H9 (cell line): ENCODE results near the gene NTNG2. TPM values are rescaled to one million over a fixed set of nuclear protein-coding genes. Genes with fewer than 3 reads are reported as not detected.

ENCODE experiments used
- DNase-seq: peaks from one replicate; pipeline ENCODE4 v3.0.0-alpha.2; 2017
- H2AFZ ChIP-seq: one replicate; pipeline ENCODE4 v1.6.1; 2013; ENCODE audit warnings: mild to moderate bottlenecking, low read length, control low read depth, moderate library complexity
- H2AK5ac ChIP-seq: 2 replicates; pipeline ENCODE4 v1.6.1; 2013; ENCODE audit warnings: low read length, control low read depth, mixed read lengths; ENCODE audit not compliant: insufficient read length
- H2BK120ac ChIP-seq: one replicate; pipeline ENCODE4 v1.6.1; 2013; ENCODE audit warnings: low read depth, mild to moderate bottlenecking, low read length, control low read depth, inconsistent platforms; ENCODE audit not compliant: poor library complexity, severe bottlenecking
- H2BK12ac ChIP-seq: 2 replicates; pipeline ENCODE4 v1.6.1; 2013; ENCODE audit warnings: low read length, control low read depth, mixed read lengths, low read depth; ENCODE audit not compliant: insufficient read length
- H2BK15ac ChIP-seq: 2 replicates; pipeline ENCODE4 v1.6.1; 2013; ENCODE audit warnings: low read depth, low read length, control low read depth
- H2BK20ac ChIP-seq: one replicate; pipeline ENCODE4 v1.6.1; 2013; ENCODE audit warnings: low read depth, mild to moderate bottlenecking, low read length, control low read depth, inconsistent platforms; ENCODE audit not compliant: poor library complexity, severe bottlenecking
- H2BK5ac ChIP-seq: 2 replicates; pipeline ENCODE4 v1.6.1; 2013; ENCODE audit warnings: low read length, control low read depth, mixed read lengths; ENCODE audit not compliant: insufficient read length
- H3K14ac ChIP-seq: 2 replicates; pipeline ENCODE4 v1.6.1; 2013; ENCODE audit warnings: low read length, control low read depth; ENCODE audit not compliant: insufficient read depth
- H3K18ac ChIP-seq: 2 replicates; pipeline ENCODE4 v1.6.1; 2013; ENCODE audit warnings: low read depth, mild to moderate bottlenecking, mixed read lengths, low read length, control low read depth; ENCODE audit not compliant: insufficient read length
- H3K23ac ChIP-seq: 2 replicates; pipeline ENCODE4 v1.6.1; 2013; ENCODE audit warnings: low read length, control low read depth, mixed read lengths, low read depth; ENCODE audit not compliant: insufficient read length
- H3K23me2 ChIP-seq: 2 replicates; pipeline ENCODE4 v1.6.1; 2013; ENCODE audit warnings: low read depth, mild to moderate bottlenecking, mixed read lengths, low read length, control low read depth; ENCODE audit not compliant: insufficient read length, poor library complexity, severe bottlenecking
- H3K27ac ChIP-seq: 2 replicates; pipeline ENCODE4 v1.5.1; 2013; ENCODE audit warnings: low read length, control low read depth, mixed read lengths, low read depth; ENCODE audit not compliant: insufficient read length
- H3K27me3 ChIP-seq: 2 replicates; pipeline ENCODE4 v1.6.1; 2013; ENCODE audit warnings: low read length, control low read depth, inconsistent platforms; ENCODE audit not compliant: insufficient read depth
- H3K4ac ChIP-seq: 2 replicates; pipeline ENCODE4 v1.6.1; 2013; ENCODE audit warnings: low read depth, mild to moderate bottlenecking, control low read depth, inconsistent platforms, low read length, moderate library complexity
- H3K4me1 ChIP-seq: 2 replicates; pipeline ENCODE4 v1.6.1; 2013; ENCODE audit warnings: low read length, control low read depth, inconsistent platforms; ENCODE audit not compliant: insufficient read depth
- H3K4me2 ChIP-seq: 2 replicates; pipeline ENCODE4 v1.6.1; 2013; ENCODE audit warnings: low read length, control low read depth, mixed read lengths; ENCODE audit not compliant: insufficient read length, insufficient read depth
- H3K56ac ChIP-seq: 2 replicates; pipeline ENCODE4 v1.6.1; 2013; ENCODE audit warnings: low read depth, mild to moderate bottlenecking, mixed read lengths, low read length, control low read depth; ENCODE audit not compliant: insufficient read length
- H3K79me1 ChIP-seq: 2 replicates; pipeline ENCODE4 v1.6.1; 2013; ENCODE audit warnings: low read depth, mild to moderate bottlenecking, moderate library complexity, low read length, control low read depth, inconsistent platforms; ENCODE audit not compliant: insufficient read depth, poor library complexity, severe bottlenecking
- H3K79me2 ChIP-seq: 2 replicates; pipeline ENCODE4 v1.6.1; 2013; ENCODE audit warnings: low read length, control low read depth, inconsistent platforms; ENCODE audit not compliant: insufficient read depth
- H3K9ac ChIP-seq: 2 replicates; pipeline ENCODE4 v1.6.1; 2013; ENCODE audit warnings: low read length, control low read depth, mixed read lengths; ENCODE audit not compliant: insufficient read length; ENCODE audit errors: extremely low read depth
- H3K9me3 ChIP-seq: one replicate; pipeline ENCODE4 v1.6.1; 2013; ENCODE audit warnings: low read depth, low read length, inconsistent platforms; ENCODE audit not compliant: control insufficient read depth
- H3T11ph ChIP-seq: one replicate; pipeline ENCODE4 v1.6.1; 2013; ENCODE audit warnings: mild to moderate bottlenecking, low read length, control low read depth, inconsistent platforms
- H4K20me1 ChIP-seq: one replicate; pipeline ENCODE4 v1.6.1; 2013; ENCODE audit not compliant: control insufficient read depth, insufficient read length, insufficient read depth
- H4K5ac ChIP-seq: 2 replicates; pipeline ENCODE4 v1.6.1; 2013; ENCODE audit warnings: low read depth, mild to moderate bottlenecking, mixed read lengths, low read length, control low read depth; ENCODE audit not compliant: insufficient read length
- H4K8ac ChIP-seq: replicated peaks from 2 replicates; pipeline ENCODE4 v1.6.1; 2013; ENCODE audit warnings: low read length, control low read depth, mixed read lengths, low read depth; ENCODE audit not compliant: insufficient read length
- H4K91ac ChIP-seq: 2 replicates; pipeline ENCODE4 v1.6.1; 2013; ENCODE audit warnings: low read depth, mild to moderate bottlenecking, moderate library complexity, mixed read lengths, low read length, control low read depth; ENCODE audit not compliant: insufficient read length
- H3K27ac Mint-ChIP-seq, 3 experiments: 2 replicates in 2 of 3; 3 replicates in 1 of 3; pipeline ENCODE4 v1.8.0; 2020 to 2021; ENCODE audit warnings: mixed read lengths in 3 of 3, mild to moderate bottlenecking in 1 of 3, moderate library complexity in 1 of 3
- H3K27me3 Mint-ChIP-seq: 2 replicates; pipeline ENCODE4 v1.8.0; 2021; ENCODE audit warnings: low read depth, mild to moderate bottlenecking, moderate library complexity, mixed read lengths
- H3K36me3 Mint-ChIP-seq, 3 experiments: 2 replicates in 2 of 3; 3 replicates in 1 of 3; pipeline ENCODE4 v1.8.0; 2020 to 2021; ENCODE audit warnings: low read depth in 3 of 3, mixed read lengths in 3 of 3; ENCODE audit not compliant: insufficient read depth in 1 of 3
- H3K4me1 Mint-ChIP-seq, 2 experiments: 2 replicates each; pipeline ENCODE4 v1.8.0; 2020; ENCODE audit warnings: mixed read lengths in 2 of 2
- H3K4me3 Mint-ChIP-seq, 2 experiments: 2 replicates in 1 of 2; 3 replicates in 1 of 2; pipeline ENCODE4 v1.8.0; 2020 to 2021; ENCODE audit warnings: mild to moderate bottlenecking in 2 of 2, mixed read lengths in 2 of 2, moderate library complexity in 1 of 2
- H3K9me3 Mint-ChIP-seq, 2 experiments: 2 replicates in 1 of 2; 3 replicates in 1 of 2; pipeline ENCODE4 v1.8.0; 2020; ENCODE audit warnings: mild to moderate bottlenecking in 2 of 2, mixed read lengths in 2 of 2, moderate library complexity in 1 of 2
- WGBS: extraction: QIAGEN DNeasy Blood & Tissue Kit; methylation state at CpG from one replicate; pipeline ENCODE4 v1.1.7; 2013; ENCODE audit warnings: missing lambda C conversion rate, low lambda C conversion rate, mixed read lengths; ENCODE audit not compliant: insufficient read length; ENCODE audit errors: extremely low coverage; 5-methylcytosine and 5-hydroxymethylcytosine counted together
- total RNA-seq: library from RNA; stranded (reverse); gene quantifications from 2 replicates; pipeline ENCODE4 v1.2.1, GENCODE V29; 2021
- TF ChIP-seq, protein P1 (sequence below): fragments of 200-600 bp; sonication (generic); conservative IDR thresholded peaks from 3 replicates; pipeline ENCODE4 v1.8.0; 2021; ENCODE audit warnings: antibody characterized with exemption, mild to moderate bottlenecking

NTNG2 gene
- total RNA-seq, 1 experiment from 2014 or later = 0.52 TPM

DNA sequence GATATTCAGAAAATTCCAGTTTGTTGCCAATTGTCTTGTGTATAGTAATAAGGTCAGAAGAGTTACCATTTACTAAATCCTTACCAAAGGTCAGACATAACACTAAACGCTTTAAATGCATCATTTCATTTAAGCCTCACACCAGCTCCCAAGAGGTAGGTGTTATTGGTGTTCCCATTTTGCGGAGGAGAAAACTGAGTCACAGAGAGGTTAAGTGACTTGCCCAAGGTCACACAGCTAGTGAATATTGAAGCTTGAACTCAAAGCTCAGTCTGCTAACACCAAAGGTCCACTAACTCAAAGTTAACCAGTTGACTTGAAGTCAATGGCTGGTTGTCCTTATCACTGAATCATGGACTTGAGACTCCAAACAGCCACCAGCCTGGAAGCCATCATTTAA, 40.8 kb upstream of the NTNG2 start:
- H3K23me2 ChIP-seq = no peaks in the 10 kb centered on the region
- H3K27me3 Mint-ChIP-seq = peaks cover 38% of the 10 kb centered on the region
- WGBS = no CpG with 5 or more reads among the region's 2 CpGs
- no peaks in the 10 kb centered on the region for H3K9me3 ChIP-seq
- no peak overlapping the region for H3K4ac ChIP-seq
- H2BK12ac ChIP-seq = no peak overlapping the region
- H2BK20ac ChIP-seq = no peak overlapping the region
- no peak overlapping the region for H3K9ac ChIP-seq
- H2BK120ac ChIP-seq = no peak overlapping the region
- no peaks in the 10 kb centered on the region for H4K20me1 ChIP-seq
- H3K14ac ChIP-seq = no peak overlapping the region
- no peak overlapping the region for H3K27ac Mint-ChIP-seq
- H2AFZ ChIP-seq = no peak overlapping the region
- no peak overlapping the region for H3K23ac ChIP-seq
- H3K4me3 Mint-ChIP-seq = no peak overlapping the region
- H3K18ac ChIP-seq = no peak overlapping the region
- no peak overlapping the region for H2BK15ac ChIP-seq
- H3K79me1 ChIP-seq = no peaks in the 10 kb centered on the region
- peaks cover 37 to 43% of the 10 kb centered on the region in 2 experiments for H3K4me1 Mint-ChIP-seq
- H3K27me3 ChIP-seq = no peaks in the 10 kb centered on the region
- no peaks in the 10 kb centered on the region for H3K79me2 ChIP-seq
- H4K8ac ChIP-seq = no peak overlapping the region
- no peaks in the 10 kb centered on the region for H3K36me3 Mint-ChIP-seq
- peaks cover 4% of the 10 kb centered on the region in 2 experiments; a peak in 3 of 5 replicates for H3K9me3 Mint-ChIP-seq
- no peak overlapping the region for H3K56ac ChIP-seq
- no peak overlapping the region for H4K91ac ChIP-seq
- no peak for DNase-seq
- no peak overlapping the region for H2BK5ac ChIP-seq
- H3K4me2 ChIP-seq = no peak overlapping the region
- H4K5ac ChIP-seq = no peak overlapping the region
- peaks cover 17% of the 10 kb centered on the region for H3K4me1 ChIP-seq
- TF ChIP-seq, protein P1, sequence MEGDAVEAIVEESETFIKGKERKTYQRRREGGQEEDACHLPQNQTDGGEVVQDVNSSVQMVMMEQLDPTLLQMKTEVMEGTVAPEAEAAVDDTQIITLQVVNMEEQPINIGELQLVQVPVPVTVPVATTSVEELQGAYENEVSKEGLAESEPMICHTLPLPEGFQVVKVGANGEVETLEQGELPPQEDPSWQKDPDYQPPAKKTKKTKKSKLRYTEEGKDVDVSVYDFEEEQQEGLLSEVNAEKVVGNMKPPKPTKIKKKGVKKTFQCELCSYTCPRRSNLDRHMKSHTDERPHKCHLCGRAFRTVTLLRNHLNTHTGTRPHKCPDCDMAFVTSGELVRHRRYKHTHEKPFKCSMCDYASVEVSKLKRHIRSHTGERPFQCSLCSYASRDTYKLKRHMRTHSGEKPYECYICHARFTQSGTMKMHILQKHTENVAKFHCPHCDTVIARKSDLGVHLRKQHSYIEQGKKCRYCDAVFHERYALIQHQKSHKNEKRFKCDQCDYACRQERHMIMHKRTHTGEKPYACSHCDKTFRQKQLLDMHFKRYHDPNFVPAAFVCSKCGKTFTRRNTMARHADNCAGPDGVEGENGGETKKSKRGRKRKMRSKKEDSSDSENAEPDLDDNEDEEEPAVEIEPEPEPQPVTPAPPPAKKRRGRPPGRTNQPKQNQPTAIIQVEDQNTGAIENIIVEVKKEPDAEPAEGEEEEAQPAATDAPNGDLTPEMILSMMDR = no peak
- H3T11ph ChIP-seq = no peak overlapping the region
- no peak overlapping the region for H3K27ac ChIP-seq
- H2AK5ac ChIP-seq = no peak overlapping the region
